Heart left ventricle (tissue), 16 donors: ENCODE results near the gene TFF3. TPM values are rescaled to one million over a fixed set of nuclear protein-coding genes. Genes with fewer than 3 reads are reported as not detected.

ENCODE experiments used
- ATAC-seq, 4 donors: fragments of 200-7000 bp; cut with Tn5 transposase; one replicate each; pipeline ENCODE4 v1.9.1; 2020 to 2022; ENCODE audit warnings: moderate library complexity in 4 of 4, mild to moderate bottlenecking in 3 of 4, moderate number of reproducible peaks in 1 of 4
- DNase-seq, 5 donors: peaks; one replicate each; pipeline ENCODE4 v3.0.0-alpha.2; 2020
- H3K27ac ChIP-seq, 12 donors: fragments of 200-600 bp; sonication (generic) in 4 of 12; one replicate each; pipeline versions ENCODE4 v1.5.0 to v1.8.0; 2016 to 2022; ENCODE audit warnings: mild to moderate bottlenecking in 2 of 12
- H3K27me3 ChIP-seq, 9 donors: fragments of 200-600 bp; sonication (generic) in 2 of 9; one replicate each; pipeline versions ENCODE4 v1.5.1 to v1.8.0; 2016 to 2022; ENCODE audit warnings: mild to moderate bottlenecking in 3 of 9
- H3K36me3 ChIP-seq, 9 donors: fragments of 200-600 bp; sonication (generic) in 2 of 9; one replicate each; pipeline versions ENCODE4 v1.5.0 to v1.8.0; 2018 to 2022; ENCODE audit warnings: mild to moderate bottlenecking in 2 of 9
- H3K4me1 ChIP-seq, 12 donors: fragments of 200-600 bp; sonication (generic) in 4 of 12; one replicate each; pipeline versions ENCODE4 v1.5.0 to v1.8.0; 2016 to 2022; ENCODE audit warnings: mild to moderate bottlenecking in 3 of 12
- H3K4me3 ChIP-seq, 12 donors: fragments of 200-600 bp; sonication (generic) in 4 of 12; one replicate each; pipeline versions ENCODE4 v1.5.0 to v1.8.0; 2017 to 2022; ENCODE audit warnings: mild to moderate bottlenecking in 9 of 12, moderate library complexity in 4 of 12
- H3K9me3 ChIP-seq, 12 donors: fragments of 200-600 bp; sonication (generic) in 4 of 12; one replicate each; pipeline versions ENCODE4 v1.5.0 to v1.8.0; 2016 to 2022; ENCODE audit warnings: mild to moderate bottlenecking in 1 of 12
- POLR2A ChIP-seq, 2 donors: fragments of 450-650 bp; IDR thresholded peaks; one replicate each; pipeline ENCODE4 v1.6.1; 2017; ENCODE audit warnings: antibody characterized with exemption in 2 of 2, mild to moderate bottlenecking in 2 of 2, moderate library complexity in 2 of 2
- whole genome bisulfite sequencing, 4 donors: extraction: QIAGEN DNeasy Blood & Tissue Kit in 2 of 4; methylation state at CpG; one replicate each; pipeline versions ENCODE4 v1.1.5 to v1.1.7; 2013 to 2018; 5-methylcytosine and 5-hydroxymethylcytosine counted together
- intact Hi-C, 10 donors: fragments of 100-400 bp; cut with DNase I; formaldehyde crosslinking; loops; one replicate each; pipeline versions ENCODE4 v1.11.1 to v1.14.2; 2022
- long read RNA-seq, 3 donors: library from polyadenylated mRNA; unstranded; transcript quantifications; one replicate each; pipeline ENCODE4 v2.0.0, GENCODE V29; 2020 to 2021
- polyA plus RNA-seq, 2 donors: library from polyadenylated mRNA; stranded (reverse); fragments of 200-250 nt; gene quantifications; one replicate each; pipeline ENCODE4 v1.2.3, GENCODE V29; 2013
- total RNA-seq, 9 donors: library from RNA; depleted of rRNA in 2 of 9; stranded (reverse); fragments of >200 nt in 2 of 9; fragmentation: NEBNext Ultra II Directional in 3 of 9; extraction: Animal tissue kit (Norgen Biotek cat#: 25700) in 3 of 9; gene quantifications; one replicate each; pipeline versions ENCODE4 v1.1.0 to v1.2.4, GENCODE V29; 2016 to 2023
- TF ChIP-seq, protein P1 (sequence below), 12 donors: fragments of 200-600 bp; sonication (generic) in 4 of 12; IDR thresholded peaks; one replicate each; pipeline versions ENCODE4 v1.5.0 to v1.8.0; 2018 to 2022; ENCODE audit warnings: antibody characterized with exemption in 12 of 12, mild to moderate bottlenecking in 5 of 12
- donor health status: ischemic (EF 13 %, LVEDD 7.1; RV severe dilation, severe dysfunction).
- donor health status: healthy with polysubstance abuse.
- donor health status: DM: no; HTN: yes; CAD: no.
- donor health status: DM: no; HTN: no; CAD: no.
- donor health status: ischemic (EF 25% LVEDD 6.9; RV normal size, moderate dysfunction).
- donor health status: ischemic (EF 25% LVEDD 5.7; RV mildly dilated, moderate dysfunction).
- donor health status: healthy.
- donor health status: DM: yes; HTN: yes; CAD: no.
- donor health status: ischemic (EF 35%, LVEDD 5.7; RV mildly dilated, moderate dysfunction).
- donor health status: nonischemic (EF 11% LVEDD 7.7; RV severe dilation, severe dysfunction).
- donor health status: DM: yes; HTN: yes; CAD: no.
- donor health status: PGD.
- donor health status: ischemic (EF 29% LVEDD 5.4; RV normal size, mild dysfunction).
- donor health status: nonischemic (EF 23%, LVEDD 6.1; RV moderate dilation, normal function).

TFF3 gene, protein sequence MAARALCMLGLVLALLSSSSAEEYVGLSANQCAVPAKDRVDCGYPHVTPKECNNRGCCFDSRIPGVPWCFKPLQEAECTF
- 10 to 100 TPM in 1 of 9 donors, 1 to 10 TPM in 6, under 1 TPM in 2; 0.75 to 10.8 (median 2.8) TPM for total RNA-seq
- polyA plus RNA-seq = 1 to 10 TPM; 3.0 to 3.5 TPM
- long read RNA-seq, donor 1, partial matches to known transcripts = 0 of 1 reads
- long read RNA-seq, donor 1, other reads (novel, unspliced or antisense) = 0 of 1 reads
- long read RNA-seq, donor 2, partial matches to known transcripts = 0 of 2 reads
- long read RNA-seq, donor 2, other reads (novel, unspliced or antisense) = 0 of 2 reads
- long read RNA-seq, donor 3 = 0 reads

DNA sequence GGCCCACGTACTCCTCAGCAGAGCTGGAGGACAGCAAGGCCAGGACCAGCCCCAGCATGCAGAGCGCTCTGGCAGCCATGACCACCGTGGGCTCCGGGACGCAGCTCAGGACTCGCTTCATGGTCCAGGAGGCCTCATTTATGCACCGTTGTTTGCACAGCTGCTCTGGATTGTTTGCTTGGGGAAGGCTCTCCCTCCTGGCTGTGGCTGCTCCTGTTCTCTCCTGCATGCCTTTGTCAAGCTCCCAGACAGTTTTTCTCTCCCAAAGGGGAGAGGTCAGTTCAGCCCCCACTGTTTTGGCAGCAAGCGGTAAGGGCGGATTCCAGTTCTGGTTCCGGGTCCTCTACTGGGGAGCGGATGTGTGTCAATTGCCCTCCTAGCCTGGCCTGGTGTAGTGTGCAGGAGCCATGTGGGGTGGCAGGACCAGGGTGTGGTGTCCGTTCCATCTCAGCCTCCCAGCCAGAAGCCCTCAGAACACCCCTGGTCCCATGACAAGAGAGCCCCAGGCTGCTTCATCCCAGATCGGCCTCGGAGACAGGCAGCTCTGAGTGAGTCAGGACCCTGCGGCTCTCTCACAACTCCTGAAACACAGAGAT lies at the start of gene TFF3:
Gene TFF3 (minus strand): TSS at position 114 of the 596 bp plus-strand sequence. CDS start 35 bp downstream, at position 79.
- DNase-seq = peak in 1 of 5 donors; percentile 42
- intact Hi-C loops = loop anchor here in 3 of 10 donors (10.0 kb wide), 1 partner anchor 129 kb away; no protein-coding TSS in a partner anchor
- Histone ChIP-seq H3K27ac (peak within 1 kb of the TSS in 3 of 12 donors; percentile 10 to 16 (median 13)), H3K27me3 (no peaks in the 10 kb centered on the region), H3K4me3 (peak within 1 kb of the TSS in 1 of 12 donors; percentile 21), H3K36me3 (no peaks in the 10 kb centered on the region), H3K4me1 (peaks cover 0 to 22% (median 9%) of the 10 kb centered on the region in 12 donors), H3K9me3 (no peaks in the 10 kb centered on the region)
- 70 to 80% (median 76%) methylated on average over 8 to 15 of the region's 15 CpGs for WGBS, 4 donors
- peak; percentile 31 to 86 (median 40) for ATAC-seq
- no peak for TF ChIP-seq POLR2A (IDR thresholded peaks at IDR 0.05)
- TF ChIP-seq, protein P1, sequence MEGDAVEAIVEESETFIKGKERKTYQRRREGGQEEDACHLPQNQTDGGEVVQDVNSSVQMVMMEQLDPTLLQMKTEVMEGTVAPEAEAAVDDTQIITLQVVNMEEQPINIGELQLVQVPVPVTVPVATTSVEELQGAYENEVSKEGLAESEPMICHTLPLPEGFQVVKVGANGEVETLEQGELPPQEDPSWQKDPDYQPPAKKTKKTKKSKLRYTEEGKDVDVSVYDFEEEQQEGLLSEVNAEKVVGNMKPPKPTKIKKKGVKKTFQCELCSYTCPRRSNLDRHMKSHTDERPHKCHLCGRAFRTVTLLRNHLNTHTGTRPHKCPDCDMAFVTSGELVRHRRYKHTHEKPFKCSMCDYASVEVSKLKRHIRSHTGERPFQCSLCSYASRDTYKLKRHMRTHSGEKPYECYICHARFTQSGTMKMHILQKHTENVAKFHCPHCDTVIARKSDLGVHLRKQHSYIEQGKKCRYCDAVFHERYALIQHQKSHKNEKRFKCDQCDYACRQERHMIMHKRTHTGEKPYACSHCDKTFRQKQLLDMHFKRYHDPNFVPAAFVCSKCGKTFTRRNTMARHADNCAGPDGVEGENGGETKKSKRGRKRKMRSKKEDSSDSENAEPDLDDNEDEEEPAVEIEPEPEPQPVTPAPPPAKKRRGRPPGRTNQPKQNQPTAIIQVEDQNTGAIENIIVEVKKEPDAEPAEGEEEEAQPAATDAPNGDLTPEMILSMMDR (IDR thresholded peaks at IDR 0.05) = no peak

DNA sequence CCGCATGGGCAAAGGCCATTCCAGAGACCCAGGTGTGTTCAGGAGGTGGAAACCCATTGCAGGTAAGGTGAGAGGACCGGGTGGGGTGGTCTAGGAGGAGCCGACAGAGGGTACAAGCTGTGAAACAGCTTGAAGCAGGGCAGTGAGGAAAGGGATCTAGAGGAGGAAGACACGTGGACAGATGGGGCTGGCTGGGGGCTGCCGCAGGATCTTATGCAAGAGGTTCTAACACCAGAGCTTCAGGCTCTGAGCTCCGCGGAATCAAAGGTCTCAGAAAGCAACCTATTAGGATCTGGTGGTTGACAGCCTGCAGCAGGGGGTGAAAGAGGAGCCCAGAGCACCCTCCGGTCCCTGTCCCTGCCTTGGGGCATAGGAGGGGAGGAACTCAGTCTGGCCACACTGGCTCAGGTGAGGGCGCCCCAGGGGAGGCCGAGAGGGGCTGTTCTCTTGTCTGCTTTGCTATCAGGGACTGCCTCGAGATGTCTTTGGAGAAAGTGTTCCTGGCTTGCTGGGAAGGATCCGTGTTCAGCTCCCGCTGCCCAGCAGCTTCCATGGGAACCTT lies 49.2 kb upstream of the TFF3 start:
- H3K4me1 ChIP-seq = no peaks in the 10 kb centered on the region
- ATAC-seq = no peak
- intact Hi-C loops = no loop called here
- H3K9me3 ChIP-seq = peaks cover 0 to 6% (median 0%) of the 10 kb centered on the region in 12 donors
- no peaks in the 10 kb centered on the region for H3K36me3 ChIP-seq
- H3K27ac ChIP-seq = no peak overlapping the region
- no peak overlapping the region for H3K4me3 ChIP-seq
- TF ChIP-seq, protein P1 (IDR thresholded peaks at IDR 0.05) = no peak
- TF ChIP-seq POLR2A (IDR thresholded peaks at IDR 0.05) = no peak
- 67 to 75% (median 70%) methylated on average over 9 to 13 of the region's 13 CpGs for WGBS, 4 donors
- peaks cover 0 to 38% (median 6%) of the 10 kb centered on the region in 9 donors for H3K27me3 ChIP-seq
- no peak for DNase-seq

DNA sequence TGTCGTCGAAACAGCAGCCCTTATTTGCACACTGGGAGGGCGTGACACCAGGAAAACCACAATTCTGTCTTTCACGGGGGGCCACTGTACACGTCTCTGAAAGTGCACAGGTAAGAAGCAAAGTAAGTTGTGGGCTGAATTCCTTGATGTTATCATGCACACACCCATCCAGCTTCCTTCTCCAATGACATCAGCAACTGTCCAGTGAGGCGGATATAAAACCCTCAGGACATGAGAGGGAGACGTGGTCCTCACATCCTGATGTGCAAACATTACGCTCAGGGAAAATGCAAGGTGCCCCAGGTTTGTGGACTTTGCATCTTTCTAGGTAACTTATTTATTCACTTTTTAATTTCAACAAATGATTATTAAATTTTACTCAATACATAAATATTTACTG lies 48.1 kb upstream of the TFF3 start:
- Histone ChIP-seq H3K4me1 (no peaks in the 10 kb centered on the region), H3K27me3 (peaks cover 0 to 38% (median 6%) of the 10 kb centered on the region in 9 donors), H3K4me3 (no peak overlapping the region), H3K27ac (no peak overlapping the region), H3K9me3 (peaks cover 0 to 6% (median 0%) of the 10 kb centered on the region in 12 donors), H3K36me3 (no peaks in the 10 kb centered on the region)
- no peak for TF ChIP-seq POLR2A (IDR thresholded peaks at IDR 0.05)
- TF ChIP-seq, protein P1 (IDR thresholded peaks at IDR 0.05) = no peak
- DNase-seq (no peak), ATAC-seq (no peak)
- 64 to 78% (median 71%) methylated on average over 8 of the region's 8 CpGs for WGBS, 4 donors
- intact Hi-C loops = no loop called here

DNA sequence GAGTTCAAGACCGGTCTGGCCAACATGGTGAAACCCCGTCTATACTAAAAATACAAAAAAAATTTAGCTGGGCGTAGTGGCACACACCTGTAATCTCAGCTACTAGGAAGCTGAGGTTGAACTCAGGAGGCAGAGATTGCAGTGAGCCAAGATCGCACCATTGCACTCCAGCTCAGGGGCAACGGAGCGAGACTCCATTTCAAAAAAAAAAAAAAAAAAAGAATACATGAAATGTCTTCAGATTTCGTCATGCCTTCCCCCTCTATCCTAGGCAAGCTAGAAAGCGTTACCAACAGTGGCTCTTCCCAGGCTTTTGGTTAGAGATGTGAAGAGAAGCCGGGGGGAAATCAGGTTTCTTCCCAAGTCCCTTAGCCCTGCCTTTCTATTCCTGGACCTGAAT lies 47.5 kb upstream of the TFF3 start:
- peaks cover 0 to 38% (median 5%) of the 10 kb centered on the region in 9 donors for H3K27me3 ChIP-seq
- peaks cover 0 to 6% (median 0%) of the 10 kb centered on the region in 12 donors for H3K9me3 ChIP-seq
- no peak overlapping the region for H3K27ac ChIP-seq
- no peak for DNase-seq
- no peak for ATAC-seq
- TF ChIP-seq POLR2A (IDR thresholded peaks at IDR 0.05) = no peak
- TF ChIP-seq, protein P1 (IDR thresholded peaks at IDR 0.05) = no peak
- H3K4me3 ChIP-seq = no peak overlapping the region
- no peaks in the 10 kb centered on the region for H3K36me3 ChIP-seq
- intact Hi-C loops = no loop called here
- no peaks in the 10 kb centered on the region for H3K4me1 ChIP-seq
- WGBS, 4 donors = 75 to 82% (median 76%) methylated on average over 9 of the region's 9 CpGs
